LoVo (cell line): ENCODE measurements around the gene STX8.

ENCODE experiments used
- DNase-seq: peaks from one replicate; pipeline ENCODE4 v3.0.0-alpha.2; 2016; ENCODE audit warnings: low spot score

Gene STX8

GRCh38 chr17:9206410-9206703, 369.3 kb downstream of the STX8 start:
- no peak for DNase-seq

GRCh38 chr17:9205520-9206409, 369.9 kb downstream of the STX8 start:
- no peak for DNase-seq

DNA sequence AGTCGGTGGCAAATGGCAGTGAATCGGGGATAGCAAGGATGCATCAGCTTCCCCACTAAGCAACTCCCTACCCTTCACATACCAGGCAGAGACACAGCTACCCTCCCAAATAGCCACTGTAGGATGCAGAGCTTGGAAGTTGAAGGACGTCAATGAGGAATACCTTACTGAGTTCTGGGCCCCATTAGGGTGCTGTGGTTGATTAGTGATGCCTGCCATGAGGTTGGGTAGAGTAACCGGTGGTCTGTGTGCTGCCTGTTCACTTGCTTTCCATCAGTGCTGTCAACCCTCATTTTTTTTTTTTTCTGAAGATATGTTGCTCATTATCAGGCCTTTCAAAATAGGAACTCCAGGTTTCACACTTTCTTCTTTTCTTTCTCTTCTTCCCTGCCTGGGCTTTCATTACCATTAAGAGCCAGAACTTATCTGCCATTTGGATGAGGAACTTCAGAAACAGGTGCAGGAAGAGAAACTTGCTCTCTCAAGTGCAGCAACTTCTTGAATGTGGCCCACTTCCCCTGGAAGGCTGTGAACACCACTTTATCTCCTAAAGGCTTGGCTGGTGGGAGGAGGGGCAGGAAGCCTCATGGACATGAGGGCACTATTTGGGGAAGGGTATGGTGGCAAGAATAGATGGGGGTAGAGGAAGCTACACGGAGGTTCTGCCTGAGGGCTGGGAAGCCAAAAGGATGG, 370.8 kb downstream of the STX8 start:
- DNase-seq, result no peak

- no peak for DNase-seq
Measured at GRCh38 chr17:9203771-9204425, 371.7 kb downstream of the STX8 start.

- no peak for DNase-seq
Measured at GRCh38 chr17:9202532-9202931, 373.1 kb downstream of the STX8 start.

- no peak for DNase-seq
Measured at GRCh38 chr17:9200699-9201359, 374.8 kb downstream of the STX8 start.
